CD4-positive, alpha-beta T cell treated with Interferon alpha-2 for 1 hour (primary cell): ENCODE measurements around the gene DRG2.

Experiments
- DNase-seq, 2 donors: peaks; one replicate each; pipeline ENCODE4 v3.0.0-alpha.2; 2020 to 2022

Gene DRG2

GRCh38 chr17:18117982-18118975, 30.5 kb downstream of the DRG2 start:
- DNase-seq = no peak

GRCh38 chr17:18119166-18119745, 31.5 kb downstream of the DRG2 start:
- no peak for DNase-seq

- no peak for DNase-seq
Observed at GRCh38 chr17:18119938-18120337, 32.2 kb downstream of the DRG2 start.

GRCh38 chr17:18120461-18121017, 32.8 kb downstream of the DRG2 start:
- no peak for DNase-seq

- DNase-seq = no peak
Observed at GRCh38 chr17:18121144-18121910, 33.6 kb downstream of the DRG2 start.

- no peak for DNase-seq
Observed at GRCh38 chr17:18122990-18123753, 35.4 kb downstream of the DRG2 start.

- no peak for DNase-seq
Observed at GRCh38 chr17:18124345-18125126, 36.8 kb downstream of the DRG2 start.

- DNase-seq = no peak
Observed at GRCh38 chr17:18129041-18129502, 41.3 kb downstream of the DRG2 start.

- DNase-seq = no peak
Observed at GRCh38 chr17:18132711-18133110, 45.0 kb downstream of the DRG2 start.

- no peak for DNase-seq
Observed at GRCh38 chr17:18136357-18136756, 48.6 kb downstream of the DRG2 start.

- no peak for DNase-seq
Observed at GRCh38 chr17:18138065-18138749, 50.5 kb downstream of the DRG2 start.

- no peak for DNase-seq
Observed at GRCh38 chr17:18139092-18139491, 51.3 kb downstream of the DRG2 start.

GRCh38 chr17:18139498-18139897, 51.8 kb downstream of the DRG2 start:
- no peak for DNase-seq

GRCh38 chr17:18139949-18140348, 52.2 kb downstream of the DRG2 start:
- no peak for DNase-seq

- no peak for DNase-seq
Observed at GRCh38 chr17:18140648-18141047, 52.9 kb downstream of the DRG2 start.

GRCh38 chr17:18141210-18141803, 53.6 kb downstream of the DRG2 start:
- peak; percentile 47 to 77 for DNase-seq

- no peak for DNase-seq
Observed at GRCh38 chr17:18142417-18142816, 54.7 kb downstream of the DRG2 start.

- no peak for DNase-seq
Observed at GRCh38 chr17:18143044-18143936, 55.5 kb downstream of the DRG2 start.

GRCh38 chr17:18144261-18144660, 56.5 kb downstream of the DRG2 start:
- DNase-seq = no peak
